ENCODE data around the gene MEIOB.

GRCh38 chr16:1789643-1790045 lies 82.3 kb downstream of the MEIOB start:
- no peak for TF ChIP-seq YY1 (IDR thresholded peaks at IDR 0.05; ENCODE audit: low read depth)
- no peak for TF ChIP-seq CHD2 (IDR thresholded peaks at IDR 0.05; ENCODE audit: low read length, partially characterized antibody)
- TF ChIP-seq RXRA (IDR thresholded peaks at IDR 0.05; ENCODE audit: borderline replicate concordance, low read depth): no peak
- TF ChIP-seq CTCF (IDR thresholded peaks at IDR 0.05): no peak
- no peak for TF ChIP-seq EP300 (IDR thresholded peaks at IDR 0.05; ENCODE audit: borderline replicate concordance in 1 of 2, low read depth in 1 of 2, low read length in 1 of 2)
- no peak for TF ChIP-seq SMC3 (IDR thresholded peaks at IDR 0.05; ENCODE audit: low read depth, low read length)
- no peak for TF ChIP-seq SIN3A (IDR thresholded peaks at IDR 0.05; ENCODE audit: borderline replicate concordance, low read depth, low read length)
- no peak for TF ChIP-seq JUND (IDR thresholded peaks at IDR 0.05)
- no peak for TF ChIP-seq EZH2phosphoT487 (IDR thresholded peaks at IDR 0.05; ENCODE audit: borderline replicate concordance, low read depth)

Data from SK-N-SH (cell line).